Kidney capillary endothelial cell (primary cell): Measurements from ENCODE around the gene TMA7B.
"Not testable (repeated sequence)": the region's sequence is repeated elsewhere in the genome, so short reads cannot be mapped to it uniquely, and the experiment has no call there.

Experiments
- DNase-seq: peaks from one replicate; pipeline ENCODE4 v3.0.0-alpha.2; 2018; ENCODE audit warnings: low spot score

The TMA7B gene

GRCh38 chr22:39983346-39983745, 23.1 kb downstream of the TMA7B start:
- no peak for DNase-seq

DNA sequence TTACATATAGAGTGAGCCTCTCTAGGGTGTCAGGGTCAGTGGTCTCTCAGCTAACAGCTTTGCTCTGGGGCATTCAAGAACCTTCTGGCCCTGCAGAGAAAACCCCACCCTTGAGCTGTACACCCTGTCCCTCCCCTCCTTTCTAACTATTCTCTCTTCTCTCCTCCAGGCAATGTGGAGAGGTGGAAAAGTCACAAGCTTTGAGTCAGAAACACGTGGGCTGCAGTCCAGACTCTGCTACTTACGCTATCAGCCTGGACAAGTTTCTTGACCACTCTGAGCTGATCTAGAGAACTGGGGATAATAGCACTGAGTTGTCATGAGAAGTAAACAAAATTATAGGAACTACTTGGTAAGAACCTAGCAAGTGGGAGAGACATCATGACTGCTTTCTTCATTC, 23.8 kb downstream of the TMA7B start:
- DNase-seq = no peak

DNA sequence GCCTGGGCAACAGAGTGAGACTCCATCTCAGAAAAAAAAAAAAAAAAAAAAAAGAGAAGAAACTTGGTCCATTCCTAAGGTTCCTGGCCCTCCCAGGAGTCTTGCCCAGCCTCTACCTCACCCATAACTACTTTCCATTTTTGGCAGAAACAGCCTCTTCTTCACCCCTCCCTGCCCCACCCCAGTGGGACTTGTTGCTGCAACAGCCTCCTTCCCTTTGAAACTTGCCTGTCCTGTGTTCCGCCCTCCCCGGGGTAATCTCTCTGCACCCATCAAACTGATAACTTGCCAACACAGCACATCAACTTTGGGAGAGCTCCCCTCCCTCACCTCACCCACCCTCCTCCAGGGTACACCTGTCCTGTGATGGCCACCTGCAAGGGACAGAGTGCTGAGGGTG, 24.5 kb downstream of the TMA7B start:
- DNase-seq = no peak

GRCh38 chr22:39985383-39986035, 25.3 kb downstream of the TMA7B start:
- no peak for DNase-seq

GRCh38 chr22:39988386-39989114, 28.4 kb downstream of the TMA7B start:
- no peak for DNase-seq

DNA sequence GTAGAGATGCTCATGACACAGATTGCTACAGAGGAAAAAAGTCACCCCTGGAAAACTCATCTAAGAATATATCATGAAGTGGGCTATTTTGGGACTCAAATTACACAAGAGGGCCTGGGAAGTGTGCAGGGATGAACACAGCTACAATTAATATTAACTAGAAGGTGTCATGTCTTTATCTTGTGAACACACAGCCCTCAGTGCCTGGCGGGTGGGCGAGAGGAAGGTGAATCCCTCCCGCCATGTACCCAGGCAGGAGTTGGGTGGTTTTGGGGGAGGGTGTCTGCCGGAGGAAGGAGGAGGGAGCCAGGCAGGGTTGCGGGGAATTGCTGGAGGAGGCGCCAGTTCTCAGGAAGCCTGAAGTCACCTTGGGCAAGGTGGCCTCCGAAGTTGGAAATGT, 29.4 kb downstream of the TMA7B start:
- DNase-seq = no peak

- no peak for DNase-seq
Observed at GRCh38 chr22:39990686-39991085, 30.5 kb downstream of the TMA7B start.

DNA sequence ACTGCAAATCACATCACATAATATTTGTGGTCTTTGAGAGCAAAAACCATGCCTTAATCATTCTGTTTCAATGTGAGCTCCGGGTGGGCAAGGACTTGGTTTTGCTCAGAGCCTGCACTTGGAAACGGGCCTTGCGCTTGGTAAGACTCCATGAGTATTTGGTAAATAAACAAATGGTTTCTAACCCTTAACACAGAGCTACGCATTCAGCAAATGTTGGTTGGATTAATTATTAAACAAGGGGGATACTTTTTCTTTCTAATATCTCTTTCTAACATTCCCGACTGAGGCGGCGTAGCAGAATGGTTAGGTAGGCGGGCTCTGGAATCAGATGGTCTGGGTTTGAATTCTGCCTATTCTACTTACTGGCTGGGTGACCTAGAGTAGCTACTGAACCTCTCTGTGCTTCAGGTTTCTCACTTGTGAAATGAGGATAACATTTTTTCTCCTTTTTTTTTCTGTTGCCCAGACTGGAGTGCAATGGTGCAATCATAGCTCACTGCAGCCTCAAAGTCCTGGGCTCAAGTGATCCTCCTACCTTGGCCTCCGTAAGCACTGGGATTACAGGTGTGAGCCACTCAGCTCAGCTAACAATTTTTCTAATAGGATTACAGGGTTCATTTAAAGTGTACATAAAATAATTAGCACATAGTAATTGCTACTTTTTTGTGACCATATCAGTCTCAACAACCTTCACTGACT, 31.1 kb downstream of the TMA7B start:
- no peak for DNase-seq

DNA sequence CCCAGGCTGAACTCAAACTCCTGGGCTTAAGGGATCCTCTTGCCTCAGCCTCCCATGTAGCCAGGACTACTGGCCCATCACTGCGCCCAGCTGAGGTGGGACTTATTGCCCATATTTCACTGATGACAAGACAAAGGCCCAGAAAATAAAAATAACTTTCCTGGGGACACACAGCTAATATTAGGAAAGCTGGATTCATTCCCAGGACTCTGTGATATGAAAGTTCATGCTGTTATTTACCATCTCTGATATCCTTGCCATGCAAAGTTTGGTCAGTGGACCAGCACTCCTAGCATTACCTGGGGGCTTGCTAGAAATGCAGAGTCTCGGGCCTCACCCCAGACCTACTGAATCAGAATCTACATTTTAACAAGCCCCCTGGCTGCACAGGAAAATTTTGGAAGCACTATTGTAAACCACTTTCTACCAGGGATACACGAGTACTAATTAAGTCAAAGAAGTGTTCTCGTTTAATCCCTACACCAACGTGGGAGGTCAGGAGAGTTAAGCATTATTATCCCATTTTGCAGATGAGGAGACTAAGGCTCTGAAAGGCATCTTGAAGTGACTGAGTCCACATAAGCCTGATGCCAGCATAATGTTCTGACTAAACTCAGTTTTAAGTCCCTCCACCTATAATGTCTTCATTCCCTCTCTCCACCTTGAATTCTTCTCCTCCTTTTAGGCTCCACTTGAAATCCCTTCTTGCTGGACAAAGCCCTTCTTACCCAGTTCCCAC, 32.1 kb downstream of the TMA7B start:
- DNase-seq = no peak

GRCh38 chr22:39992894-39993293, 32.7 kb downstream of the TMA7B start:
- DNase-seq = not testable (repeated sequence)

- DNase-seq = no peak
Observed at GRCh38 chr22:39994041-39994565, 33.9 kb downstream of the TMA7B start.

DNA sequence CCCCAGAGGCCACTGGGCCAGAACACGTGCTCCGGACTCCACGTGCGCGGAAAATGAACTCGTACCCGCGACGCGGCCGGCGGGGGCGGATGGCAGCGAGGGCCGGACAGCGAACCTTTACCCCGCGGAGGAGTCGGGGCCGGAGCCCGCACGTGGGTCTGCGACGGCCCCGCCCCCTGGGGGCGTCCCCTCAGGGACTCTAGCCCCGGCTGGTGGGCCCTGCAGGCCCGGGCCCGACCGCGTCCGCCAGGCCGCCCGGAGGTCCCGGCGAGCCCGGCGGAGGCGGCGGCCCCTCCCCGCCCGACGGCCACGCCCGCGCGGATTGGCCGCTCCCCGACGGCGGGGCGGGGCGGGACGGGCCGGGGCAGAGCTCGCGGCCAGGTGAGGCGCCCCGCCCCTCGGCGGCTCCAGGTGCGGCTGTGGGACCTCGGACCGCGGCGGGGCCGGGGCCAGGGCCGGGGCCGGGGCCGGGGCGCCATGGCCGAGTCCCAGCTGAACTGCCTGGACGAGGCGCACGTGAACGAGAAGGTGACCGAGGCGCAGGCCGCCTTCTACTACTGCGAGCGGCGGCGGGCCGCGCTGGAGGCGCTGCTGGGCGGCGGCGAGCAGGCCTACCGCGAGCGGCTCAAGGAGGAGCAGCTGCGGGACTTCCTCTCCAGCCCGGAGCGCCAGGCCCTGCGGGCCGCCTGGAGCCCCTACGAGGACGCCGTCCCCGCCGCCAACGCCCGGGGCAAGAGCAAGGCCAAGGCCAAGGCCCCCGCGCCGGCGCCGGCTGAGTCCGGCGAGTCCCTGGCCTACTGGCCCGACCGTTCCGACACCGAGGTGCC, 34.6 kb downstream of the TMA7B start, which contains the start of gene FAM83F:
Gene FAM83F, plus strand, starts transcription at position 389 of the 827 bp plus-strand sequence. Its CDS starts 89 bp downstream, at position 478.
- no peak for DNase-seq

GRCh38 chr22:39995393-39996252, 35.4 kb downstream of the TMA7B start:
- no peak for DNase-seq

DNA sequence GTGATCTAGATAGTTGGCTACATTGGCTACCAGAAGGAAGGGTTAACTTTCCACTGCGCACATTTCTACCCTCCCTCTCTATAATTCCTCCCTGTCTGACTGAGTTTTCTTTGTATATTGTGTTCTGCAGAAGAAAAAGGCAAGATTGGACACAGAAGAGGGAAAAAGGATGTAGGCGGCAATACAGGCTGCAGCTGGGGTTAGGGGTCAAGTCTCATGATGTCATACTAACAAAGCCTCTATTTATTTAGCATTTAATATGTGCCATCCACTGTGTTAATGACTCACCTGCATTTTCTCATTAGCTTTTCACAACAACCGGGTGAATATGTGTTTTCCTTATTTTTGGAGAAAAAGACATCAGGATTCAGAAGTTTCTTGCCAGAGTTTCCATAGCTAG, 36.5 kb downstream of the TMA7B start:
- DNase-seq = no peak

DNA sequence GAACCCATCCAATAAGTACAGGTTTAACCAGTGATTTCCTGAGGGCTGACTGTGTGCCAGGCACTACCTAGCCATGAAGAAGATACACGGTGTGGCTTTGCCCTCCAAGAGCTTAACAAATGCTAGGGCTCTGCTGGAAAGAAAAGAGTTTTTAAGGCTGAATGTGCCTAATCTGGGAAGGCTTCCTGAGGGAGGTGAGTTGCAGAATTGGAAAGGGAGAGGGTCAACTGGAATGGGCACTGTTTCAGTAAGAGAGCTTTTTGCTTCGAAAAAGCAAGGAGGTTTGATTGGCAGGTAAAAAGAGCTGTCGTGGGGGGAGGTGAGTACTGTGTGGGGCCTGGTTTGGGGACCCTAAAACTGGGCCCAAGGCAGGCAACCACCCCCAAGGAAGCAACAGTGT, 37.2 kb downstream of the TMA7B start:
- no peak for DNase-seq

DNA sequence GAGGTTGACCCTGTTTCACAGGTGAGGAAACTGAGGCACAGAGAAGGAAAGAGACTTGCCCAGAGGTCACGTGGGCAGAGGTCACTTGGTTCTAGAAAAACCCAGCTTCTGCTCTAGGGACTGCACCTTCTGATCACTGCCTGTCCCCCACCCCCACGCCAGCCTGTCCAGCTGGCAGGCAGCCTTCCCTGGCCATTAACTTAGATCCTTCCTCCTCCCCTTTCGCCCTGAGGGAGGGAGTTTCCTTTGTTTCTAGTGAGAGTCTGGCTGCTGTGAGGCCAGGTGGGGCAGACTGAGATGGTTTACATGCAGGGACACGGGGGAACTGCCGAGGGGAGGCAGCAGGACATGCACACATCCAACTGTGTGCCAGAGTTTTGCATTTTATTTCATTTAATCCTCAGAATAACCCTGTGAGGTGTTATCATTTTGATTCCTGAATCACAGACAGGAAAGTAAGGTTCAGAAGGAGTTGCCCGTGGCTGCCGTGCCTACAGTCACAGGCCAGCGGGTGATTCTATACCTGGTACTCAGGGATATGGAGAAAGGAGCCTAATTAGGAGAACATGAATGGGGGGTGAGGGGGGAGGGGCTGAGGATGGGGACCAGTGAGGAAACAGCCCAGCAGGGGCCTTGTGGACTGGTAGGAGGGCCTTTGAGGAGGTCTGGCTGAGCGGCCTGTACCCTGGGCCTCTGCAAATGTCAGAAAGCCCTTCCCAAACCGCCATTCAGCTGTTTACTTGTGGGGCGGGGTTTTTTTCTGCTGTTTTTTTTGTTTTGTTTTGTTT, 37.9 kb downstream of the TMA7B start:
- no peak for DNase-seq

DNA sequence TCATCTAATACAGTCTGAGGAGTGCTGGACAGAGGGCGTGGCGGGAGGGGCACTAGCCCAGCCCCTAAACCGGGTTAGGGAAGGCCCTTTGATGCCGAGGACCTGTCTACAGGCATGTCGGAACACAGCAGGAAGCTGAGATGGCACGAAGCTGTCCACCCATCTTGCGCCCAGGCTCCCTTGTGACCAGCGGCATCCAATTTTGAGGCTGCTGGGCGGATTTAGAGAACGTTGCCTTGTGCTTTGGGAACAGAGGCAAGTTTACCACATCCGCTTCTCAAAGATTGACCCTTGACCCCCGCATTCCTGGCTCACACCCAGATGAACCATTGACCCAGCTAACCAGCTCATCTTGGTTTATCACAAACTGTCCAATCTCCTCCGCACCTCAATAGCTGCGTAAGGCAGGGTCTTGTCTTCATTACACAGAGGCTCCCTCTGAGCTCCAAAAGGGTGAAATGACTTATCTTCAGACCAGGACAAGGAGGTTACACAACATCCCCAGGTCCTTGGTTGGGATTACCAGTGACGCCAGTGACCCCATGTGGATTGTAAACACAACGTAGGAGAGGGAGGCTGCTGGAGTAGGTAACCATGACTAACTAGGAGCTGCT, 39.1 kb downstream of the TMA7B start:
- no peak for DNase-seq

DNA sequence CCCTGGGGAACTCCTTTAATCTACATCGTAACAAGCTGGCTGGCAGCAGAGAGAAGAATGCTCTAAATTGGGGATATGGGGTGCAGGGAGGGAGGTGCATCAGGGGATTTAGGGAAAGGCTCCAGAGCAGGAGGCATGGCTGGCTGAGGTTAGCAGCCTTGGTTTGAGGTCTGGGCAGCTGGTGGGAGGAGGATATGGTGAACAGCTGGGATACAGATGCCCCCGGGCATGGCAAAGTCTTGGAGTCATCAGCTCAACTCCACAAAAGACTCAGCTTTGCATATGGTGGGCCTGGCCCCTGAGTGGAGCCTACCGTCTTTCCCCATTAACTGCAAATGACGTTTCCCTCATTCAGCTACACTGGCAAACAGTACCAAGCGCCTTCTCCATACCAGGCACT, 40.0 kb downstream of the TMA7B start:
- no peak for DNase-seq

DNA sequence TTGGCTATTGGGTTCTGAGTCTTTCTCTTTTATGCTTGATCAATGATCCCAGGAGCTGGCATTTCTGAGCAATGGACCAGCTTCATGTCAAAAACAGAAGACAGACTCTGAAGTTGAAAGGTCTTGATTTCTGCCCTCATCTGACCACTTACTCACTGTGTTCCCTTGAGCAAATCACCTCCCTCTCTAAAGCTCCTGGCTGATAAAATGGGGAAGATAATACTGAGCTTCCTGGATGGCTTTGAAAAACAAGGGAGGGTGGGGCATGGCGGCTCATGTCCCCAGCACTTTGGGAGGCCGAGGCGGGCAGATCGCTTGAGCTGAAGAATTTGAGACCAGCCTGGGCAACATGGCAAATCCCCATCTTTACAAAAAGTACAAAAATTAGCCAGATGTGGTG, 40.9 kb downstream of the TMA7B start:
- DNase-seq = no peak
